ENCODE measurements around the gene TMEM253. TPM values are rescaled to one million over a fixed set of nuclear protein-coding genes. Genes with fewer than 3 reads are reported as not detected.

Gene TMEM253
- total RNA-seq, 4 donors from 2014 or later, result 0.95 to 1.5 TPM; not detected in 2

DNA sequence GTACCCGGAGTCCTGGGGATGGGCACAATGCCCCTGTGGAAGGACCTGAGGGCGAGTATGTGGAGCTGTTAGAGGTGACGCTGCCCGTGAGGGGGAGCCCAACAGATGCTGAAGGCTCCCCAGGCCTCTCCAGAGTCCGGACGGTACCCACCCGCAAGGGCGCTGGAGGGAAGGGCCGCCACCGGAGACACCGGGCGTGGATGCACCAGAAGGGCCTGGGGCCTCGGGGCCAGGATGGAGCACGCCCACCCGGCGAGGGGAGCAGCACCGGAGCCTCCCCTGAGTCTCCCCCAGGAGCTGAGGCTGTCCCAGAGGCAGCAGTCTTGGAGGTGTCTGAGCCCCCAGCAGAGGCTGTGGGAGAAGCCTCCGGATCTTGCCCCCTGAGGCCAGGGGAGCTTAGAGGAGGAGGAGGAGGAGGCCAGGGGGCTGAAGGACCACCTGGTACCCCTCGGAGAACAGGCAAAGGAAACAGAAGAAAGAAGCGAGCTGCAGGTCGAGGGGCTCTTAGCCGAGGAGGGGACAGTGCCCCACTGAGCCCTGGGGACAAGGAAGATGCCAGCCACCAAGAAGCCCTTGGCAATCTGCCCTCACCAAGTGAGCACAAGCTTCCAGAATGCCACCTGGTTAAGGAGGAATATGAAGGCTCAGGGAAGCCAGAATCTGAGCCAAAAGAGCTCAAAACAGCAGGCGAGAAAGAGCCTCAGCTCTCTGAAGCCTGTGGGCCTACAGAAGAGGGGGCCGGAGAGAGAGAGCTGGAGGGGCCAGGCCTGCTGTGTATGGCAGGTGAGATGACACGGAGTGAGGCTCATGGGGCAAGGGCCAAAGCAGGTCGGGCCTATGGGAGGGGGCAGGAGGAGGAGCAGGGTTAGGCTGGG, 26.2 kb upstream of the TMEM253 start:
- intact Hi-C loops (cut with DNase I), result no loop called here
- Histone ChIP-seq H3K36me3 (peaks cover 4 to 59% (median 7%) of the 10 kb centered on the region in 3 donors), H3K4me1 (peaks cover 11 to 34% (median 16%) of the 10 kb centered on the region in 3 donors), H3K9me3 (no peaks in the 10 kb centered on the region), H3K27ac (no peak overlapping the region), H3K4me3 (no peak overlapping the region), H3K27me3 (peaks cover 0 to 17% (median 0%) of the 10 kb centered on the region in 4 donors)
- no peak for TF ChIP-seq CTCF (IDR thresholded peaks at IDR 0.05)
- TF ChIP-seq POLR2A (IDR thresholded peaks at IDR 0.05), result no peak
- no peak for DNase-seq
- 85 to 89% methylated on average over 7 to 12 of the region's 26 CpGs for WGBS, 2 donors

DNA sequence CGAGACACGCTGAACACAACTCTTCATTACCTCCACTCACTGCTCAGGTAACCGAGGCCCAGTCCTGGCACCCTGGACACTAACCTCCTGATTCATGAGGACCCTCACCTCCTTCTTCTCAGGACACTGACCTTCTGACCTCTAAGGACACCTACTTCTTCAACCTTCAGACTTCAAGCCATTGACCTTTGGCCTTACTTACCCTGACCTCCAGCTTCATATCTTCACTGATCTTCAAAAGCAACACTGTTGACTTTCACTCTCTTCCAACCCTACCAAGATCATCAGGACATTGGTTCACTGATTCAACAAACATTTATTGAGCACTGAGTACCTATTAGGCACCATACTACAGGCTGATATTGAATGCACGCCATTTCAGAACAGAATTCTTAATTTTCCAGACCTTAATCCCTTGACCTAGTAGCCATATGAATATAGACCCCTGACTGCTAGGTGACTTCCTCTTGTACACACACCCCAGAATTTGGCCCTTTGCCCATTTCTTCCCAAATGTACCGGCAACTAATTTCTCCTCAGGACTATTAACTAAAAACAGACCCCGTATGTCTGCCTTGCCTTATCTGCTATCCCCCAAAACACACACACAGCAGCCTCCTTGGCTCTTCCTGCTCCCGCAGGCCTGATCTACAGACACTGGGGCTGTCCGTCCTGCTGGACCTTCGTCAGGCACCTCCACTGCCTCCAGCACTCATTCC, 25.0 kb upstream of the TMEM253 start:
- Histone ChIP-seq H3K27me3 (peaks cover 0 to 5% (median 0%) of the 10 kb centered on the region in 4 donors), H3K4me1 (peaks cover 5 to 22% (median 5%) of the 10 kb centered on the region in 3 donors), H3K36me3 (peaks cover 4 to 72% (median 11%) of the 10 kb centered on the region in 3 donors), H3K4me3 (no peak overlapping the region), H3K9me3 (no peaks in the 10 kb centered on the region), H3K27ac (no peak overlapping the region)
- TF ChIP-seq CTCF (IDR thresholded peaks at IDR 0.05) (no peak), POLR2A (IDR thresholded peaks at IDR 0.05) (no peak)
- 85 to 91% methylated on average over 9 of the region's 9 CpGs for WGBS, 2 donors
- DNase-seq, result no peak
- intact Hi-C loops (cut with DNase I), result no loop called here

GRCh38 chr14:21077672-21078071, 23.2 kb upstream of the TMEM253 start:
- Histone ChIP-seq H3K4me3 (no peak overlapping the region), H3K4me1 (peaks cover 0 to 4% (median 0%) of the 10 kb centered on the region in 3 donors), H3K36me3 (peaks cover 4 to 90% (median 11%) of the 10 kb centered on the region in 3 donors), H3K27me3 (no peaks in the 10 kb centered on the region), H3K9me3 (no peaks in the 10 kb centered on the region), H3K27ac (no peak overlapping the region)
- TF ChIP-seq POLR2A (IDR thresholded peaks at IDR 0.05), result no peak
- TF ChIP-seq CTCF (IDR thresholded peaks at IDR 0.05), result no peak
- DNase-seq, result no peak
- intact Hi-C loops (cut with DNase I), result no loop called here
- 68 to 78% methylated on average over 2 of the region's 2 CpGs for WGBS, 2 donors

- Histone ChIP-seq H3K27ac (no peak overlapping the region), H3K36me3 (peaks cover 4 to 94% (median 11%) of the 10 kb centered on the region in 3 donors), H3K9me3 (no peaks in the 10 kb centered on the region), H3K27me3 (no peaks in the 10 kb centered on the region), H3K4me3 (no peak overlapping the region), H3K4me1 (no peaks in the 10 kb centered on the region)
- WGBS, 2 donors, result 90 to 100% methylated on average over 1 to 5 of the region's 5 CpGs
- DNase-seq, result no peak
- intact Hi-C loops (cut with DNase I), result no loop called here
- no peak for TF ChIP-seq POLR2A (IDR thresholded peaks at IDR 0.05)
- TF ChIP-seq CTCF (IDR thresholded peaks at IDR 0.05), result no peak
These were observed 22.6 kb upstream of the TMEM253 start for GRCh38 chr14:21078287-21078686.

GRCh38 chr14:21078726-21079125, 22.1 kb upstream of the TMEM253 start:
- Histone ChIP-seq H3K36me3 (peaks cover 4 to 96% (median 11%) of the 10 kb centered on the region in 3 donors), H3K9me3 (no peaks in the 10 kb centered on the region), H3K4me1 (no peaks in the 10 kb centered on the region), H3K4me3 (no peak overlapping the region), H3K27me3 (no peaks in the 10 kb centered on the region), H3K27ac (no peak overlapping the region)
- DNase-seq, result no peak
- intact Hi-C loops (cut with DNase I), result no loop called here
- no peak for TF ChIP-seq POLR2A (IDR thresholded peaks at IDR 0.05)
- no peak for TF ChIP-seq CTCF (IDR thresholded peaks at IDR 0.05)
- 65 to 74% methylated on average over 9 of the region's 10 CpGs for WGBS, 2 donors

All from esophagus squamous epithelium (tissue), 5 donors.